GM10248 (cell line): ENCODE data around the gene MEIOB.

Source experiments
- CTCF ChIA-PET: fragments of 300-600 bp; sonication (Branson Sonifier 250); formaldehyde crosslinking; extraction: SDS; loops from one replicate; lab custom pipeline; 2021; ENCODE audit warnings: antibody characterized with exemption; lab: Yijun Ruan, JAX
- POLR2A ChIA-PET: fragments of 350-650 bp; sonication (Branson Sonifier 250); formaldehyde crosslinking; extraction: SDS; loops from one replicate; lab custom pipeline; 2020; ENCODE audit warnings: antibody characterized with exemption; lab: Yijun Ruan, JAX
- DNase-seq: peaks from one replicate; pipeline ENCODE4 v3.0.0; 2012; ENCODE audit errors: extremely low spot score
- TF ChIP-seq, protein P1 (sequence below): IDR thresholded peaks from 2 replicates; pipeline ENCODE4 v1.5.1; 2012; ENCODE audit warnings: mild to moderate bottlenecking, low read depth; ENCODE audit errors: extremely low read depth, missing control alignments, control extremely low read depth

The MEIOB gene

DNA sequence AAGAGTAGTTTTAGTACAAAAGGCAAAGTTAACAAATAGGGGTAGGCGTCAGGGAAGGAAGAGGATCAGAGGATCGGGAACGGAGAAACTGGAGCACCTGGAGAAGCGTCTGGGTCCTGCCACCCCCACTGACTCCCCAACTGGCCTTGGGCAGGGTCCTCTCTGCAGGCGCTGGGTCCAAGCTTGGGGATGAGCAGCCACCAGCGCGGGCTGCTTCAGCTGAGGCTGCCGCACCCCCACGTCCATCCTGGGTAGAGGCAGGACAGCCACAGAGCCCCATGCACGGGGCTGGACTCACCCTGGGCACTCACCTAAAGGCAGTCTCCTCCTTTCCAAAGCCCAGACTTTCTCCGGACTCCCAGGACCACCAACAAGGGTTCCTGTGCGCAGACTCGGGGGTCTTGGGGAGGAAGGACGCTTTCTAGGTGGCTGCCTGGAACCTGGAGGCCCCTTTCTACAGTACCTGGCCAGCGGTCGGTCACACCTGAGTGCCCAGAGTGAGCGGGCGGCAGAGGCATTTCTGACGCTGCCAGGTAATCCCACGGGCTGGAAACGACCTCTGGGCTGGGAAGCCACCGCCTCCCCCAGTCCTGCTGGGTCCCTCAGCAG lies 45.2 kb upstream of the MEIOB start:
- no peak for DNase-seq
- TF ChIP-seq, protein P1, sequence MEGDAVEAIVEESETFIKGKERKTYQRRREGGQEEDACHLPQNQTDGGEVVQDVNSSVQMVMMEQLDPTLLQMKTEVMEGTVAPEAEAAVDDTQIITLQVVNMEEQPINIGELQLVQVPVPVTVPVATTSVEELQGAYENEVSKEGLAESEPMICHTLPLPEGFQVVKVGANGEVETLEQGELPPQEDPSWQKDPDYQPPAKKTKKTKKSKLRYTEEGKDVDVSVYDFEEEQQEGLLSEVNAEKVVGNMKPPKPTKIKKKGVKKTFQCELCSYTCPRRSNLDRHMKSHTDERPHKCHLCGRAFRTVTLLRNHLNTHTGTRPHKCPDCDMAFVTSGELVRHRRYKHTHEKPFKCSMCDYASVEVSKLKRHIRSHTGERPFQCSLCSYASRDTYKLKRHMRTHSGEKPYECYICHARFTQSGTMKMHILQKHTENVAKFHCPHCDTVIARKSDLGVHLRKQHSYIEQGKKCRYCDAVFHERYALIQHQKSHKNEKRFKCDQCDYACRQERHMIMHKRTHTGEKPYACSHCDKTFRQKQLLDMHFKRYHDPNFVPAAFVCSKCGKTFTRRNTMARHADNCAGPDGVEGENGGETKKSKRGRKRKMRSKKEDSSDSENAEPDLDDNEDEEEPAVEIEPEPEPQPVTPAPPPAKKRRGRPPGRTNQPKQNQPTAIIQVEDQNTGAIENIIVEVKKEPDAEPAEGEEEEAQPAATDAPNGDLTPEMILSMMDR: no peak
- CTCF ChIA-PET: interaction anchor here (1.1 to 1.6 kb wide), 2 partner anchors 11 to 24 kb away, joined by 3 to 5 read pairs; no protein-coding TSS in a partner anchor
- POLR2A ChIA-PET: no interaction called here

DNA sequence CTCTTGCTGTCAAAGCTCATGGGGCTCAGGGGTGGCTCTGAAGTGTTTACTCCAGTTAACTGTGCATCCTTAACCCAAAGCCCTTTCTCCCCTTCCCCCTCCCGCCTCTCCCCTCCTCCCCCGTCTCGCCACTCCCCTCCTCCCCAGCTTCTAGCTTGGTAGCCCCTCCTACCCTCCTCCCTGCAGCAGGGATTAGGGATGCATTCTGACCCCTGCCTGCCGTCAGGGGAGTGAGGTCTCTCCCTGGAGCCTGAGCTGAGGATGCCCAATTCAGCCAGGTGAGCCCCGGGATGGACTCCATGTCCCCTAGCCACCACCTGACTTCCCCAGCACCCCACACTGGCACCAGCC lies 44.7 kb upstream of the MEIOB start:
- POLR2A ChIA-PET: no interaction called here
- TF ChIP-seq, protein P1: no peak

GRCh38 chr16:1915732-1916639 lies 44.0 kb upstream of the MEIOB start:
- ChIA-PET POLR2A (no interaction called here), CTCF (interaction anchor here (1.0 to 1.6 kb wide), 3 partner anchors 12 to 53 kb away, joined by 3 to 5 read pairs (median 3); no protein-coding TSS in a partner anchor)
- no peak for DNase-seq
- TF ChIP-seq, protein P1: no peak

More for the DNA sequence above, 44.7 kb upstream of the MEIOB start:
- CTCF ChIA-PET: interaction anchor here (1.1 to 1.6 kb wide), 2 partner anchors 11 to 24 kb away, joined by 3 to 5 read pairs; no protein-coding TSS in a partner anchor
- DNase-seq: no peak

GRCh38 chr16:1914988-1915387 lies 43.0 kb upstream of the MEIOB start:
- TF ChIP-seq, protein P1: no peak
- DNase-seq: no peak
- POLR2A ChIA-PET: no interaction called here
- CTCF ChIA-PET: interaction anchor here (1.0 to 1.4 kb wide), 2 partner anchors 9 to 52 kb away, joined by 3 read pairs; no protein-coding TSS in a partner anchor

DNA sequence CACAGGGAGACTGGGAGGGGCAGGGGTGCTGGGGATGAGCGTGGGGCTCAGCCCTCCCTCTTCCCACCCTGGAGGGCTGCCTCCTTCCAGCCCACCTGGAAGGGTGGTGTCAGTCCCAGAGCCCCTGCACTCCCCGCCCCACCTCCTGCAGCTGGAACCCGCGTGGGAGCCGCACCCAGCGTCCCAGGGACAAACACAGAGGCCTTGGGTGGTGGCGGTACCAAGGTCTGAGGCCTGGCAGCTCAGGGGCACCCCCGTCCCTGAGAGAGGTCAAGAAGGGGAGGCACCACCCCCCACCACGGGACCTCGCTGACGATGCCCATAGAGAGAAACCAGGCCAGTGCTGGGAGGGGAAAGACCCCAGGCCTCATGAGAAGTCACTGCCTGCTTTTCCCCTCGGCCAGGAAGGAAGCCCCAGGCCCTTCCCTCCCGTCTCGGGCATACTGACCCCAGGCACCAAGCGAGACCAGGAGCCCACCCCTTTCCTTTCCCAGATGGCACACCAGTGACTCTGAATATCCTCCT lies 42.2 kb upstream of the MEIOB start:
- POLR2A ChIA-PET: no interaction called here
- TF ChIP-seq, protein P1: no peak
- CTCF ChIA-PET: interaction anchor here (1.4 kb wide), 1 partner anchor 10 kb away, joined by 3 read pairs; no protein-coding TSS in a partner anchor
- no peak for DNase-seq
